ENCODE measurements around the gene TCN1.

- TF ChIP-seq CTCF (IDR thresholded peaks at IDR 0.05; ENCODE audit: insufficient read depth, low read length) (no peak), REST (IDR thresholded peaks at IDR 0.05; ENCODE audit: insufficient replicate concordance, low read depth) (no peak), POLR2AphosphoS5 (IDR thresholded peaks at IDR 0.05; ENCODE audit: low read depth) (no peak), GABPA (IDR thresholded peaks at IDR 0.05; ENCODE audit: low read depth) (no peak), SPI1 (IDR thresholded peaks at IDR 0.05; ENCODE audit: borderline replicate concordance, low read depth) (no peak; the same call in 1 of the 2 replicates)
Observed at GRCh38 chr11:59866836-59867235, 549 bp upstream of the TCN1 start.
